ENCODE measurements around the gene XIRP2. TPM values are rescaled to one million over a fixed set of nuclear protein-coding genes. Genes with fewer than 3 reads are reported as not detected.

Gene XIRP2
- total RNA-seq, 1 experiment from 2014 or later: not detected

DNA sequence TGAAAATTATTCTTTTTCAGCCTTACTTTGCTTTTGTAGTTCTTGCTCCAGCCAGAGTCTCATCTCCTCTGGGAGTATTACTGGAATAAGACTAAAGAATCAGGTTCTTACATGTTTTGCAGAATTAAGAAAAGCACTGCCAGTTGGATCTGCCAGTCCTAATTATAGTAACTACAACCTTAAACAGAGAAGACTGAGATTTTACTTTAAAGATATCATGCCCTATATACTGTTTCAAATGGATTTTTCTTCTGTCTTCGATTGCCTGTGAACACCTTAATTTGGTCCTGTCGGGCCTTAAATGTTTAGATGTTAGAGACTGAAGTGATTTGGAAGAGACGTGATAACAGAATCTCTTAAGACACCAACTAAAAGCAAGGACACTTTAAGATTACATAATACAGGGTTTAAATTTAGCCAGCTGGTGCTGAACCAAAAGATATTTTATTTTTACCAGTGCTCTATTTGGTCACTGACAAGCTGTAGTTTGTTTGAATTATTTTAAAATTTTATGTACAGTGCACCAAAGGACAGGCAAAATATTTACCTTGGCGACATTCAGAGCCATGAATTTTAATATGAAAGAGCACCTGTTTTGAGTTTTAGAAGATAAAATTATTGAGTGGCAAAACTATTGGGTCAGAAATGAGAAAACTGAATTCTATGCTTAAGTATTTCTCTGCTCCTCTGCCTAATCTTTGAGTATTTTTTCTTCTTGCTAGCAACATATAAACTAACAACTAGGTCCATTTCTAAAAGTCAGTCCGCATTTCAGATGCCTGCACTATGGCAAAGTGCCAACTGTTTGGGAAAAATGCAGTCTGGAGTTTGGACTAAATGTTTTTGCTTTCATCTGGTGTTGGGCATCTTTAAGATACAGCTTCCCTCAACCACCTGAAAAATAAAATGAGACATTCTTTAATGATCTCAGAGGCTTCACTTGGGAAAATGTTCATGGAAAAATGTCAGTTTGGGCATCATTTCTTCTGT, 300.0 kb downstream of the XIRP2 start:
- ChIA-PET RAD21 (ENCODE audit: low non-redundant PET in 1 of 2, low total read pairs in 2 of 2, uncharacterized antibody in 2 of 2, unreplicated experiment in 2 of 2) (no interaction called here), POLR2A (no interaction called here), CTCF (no interaction called here)
- no peak for DNase-seq (ENCODE audit: low read depth, low spot score)
- H3K27me3 ChIP-seq (ENCODE audit: insufficient read depth, low read length): no peaks in the 10 kb centered on the region
- H3K9me2 ChIP-seq (ENCODE audit: insufficient read depth): no peaks in the 10 kb centered on the region
- H3K4me1 ChIP-seq (ENCODE audit: control insufficient read depth in 1 of 2, insufficient read depth in 2 of 2, low read length in 2 of 2): no peaks in the 10 kb centered on the region
- no peak overlapping the region for H3K27ac ChIP-seq (ENCODE audit: low read depth, low read length)
- no peak overlapping the region for H3K4me3 ChIP-seq (replicated peaks in 1 of 2; ENCODE audit: low read depth in 1 of 2, low read length in 2 of 2)
- H3K36me3 ChIP-seq (ENCODE audit: control insufficient read depth in 1 of 2, insufficient read depth in 2 of 2, low read length in 2 of 2): no peaks in the 10 kb centered on the region
- ATAC-seq: no peak
- no peaks in the 10 kb centered on the region for H4K20me1 ChIP-seq (ENCODE audit: insufficient read depth)
- intact Hi-C loops (cut with micrococcal nuclease): no loop called here
- no TSS peak for BruUV-seq (replicated peaks)
- H2AFZ ChIP-seq (ENCODE audit: low read depth, low read length, poor library complexity, severe bottlenecking): no peak overlapping the region
- H3K9me3 ChIP-seq (ENCODE audit: control insufficient read depth in 1 of 2, insufficient read depth in 1 of 2, low read depth in 1 of 2, low read length in 2 of 2): no peaks in the 10 kb centered on the region
- no peaks in the 10 kb centered on the region for H3K79me2 ChIP-seq (ENCODE audit: insufficient read depth, low read length)
- TF ChIP-seq SIN3A (IDR thresholded peaks at IDR 0.05; ENCODE audit: low read depth) (no peak), FOSL1 (IDR thresholded peaks at IDR 0.05; ENCODE audit: low read depth) (no peak), RAD21 (IDR thresholded peaks at IDR 0.05; ENCODE audit: low read depth) (no peak), ZNF274 (IDR thresholded peaks at IDR 0.05; ENCODE audit: low read depth, low read length) (no peak), ELF1 (IDR thresholded peaks at IDR 0.05; ENCODE audit: borderline replicate concordance, low read depth) (no peak), EZH2 (IDR thresholded peaks at IDR 0.05) (no peak), CEBPB (IDR thresholded peaks at IDR 0.05; ENCODE audit: low read depth) (no peak), SP1 (IDR thresholded peaks at IDR 0.05; ENCODE audit: low read depth) (no peak), EGR1 (IDR thresholded peaks at IDR 0.05; ENCODE audit: low read depth) (no peak), TCF7L2 (IDR thresholded peaks at IDR 0.05; ENCODE audit: borderline replicate concordance, extremely low read depth, insufficient read depth, insufficient read length) (no peak), SRF (IDR thresholded peaks at IDR 0.05; ENCODE audit: low read depth) (no peak), POLR2AphosphoS5 (IDR thresholded peaks at IDR 0.05; ENCODE audit: low read depth, low read length) (no peak), ZBTB33 (IDR thresholded peaks at IDR 0.05; ENCODE audit: extremely low read depth, insufficient replicate concordance, low read length) (no peak), YY1 (IDR thresholded peaks at IDR 0.05; ENCODE audit: extremely low read depth, insufficient replicate concordance, low read depth, low read length) (no peak), CBX3 (IDR thresholded peaks at IDR 0.05; ENCODE audit: low read depth) (no peak), ZFX (IDR thresholded peaks at IDR 0.05) (no peak), POLR2A (IDR thresholded peaks at IDR 0.05; ENCODE audit: borderline replicate concordance, extremely low read depth, insufficient read depth, insufficient read length) (no peak)
- TF ChIP-seq, protein P1, sequence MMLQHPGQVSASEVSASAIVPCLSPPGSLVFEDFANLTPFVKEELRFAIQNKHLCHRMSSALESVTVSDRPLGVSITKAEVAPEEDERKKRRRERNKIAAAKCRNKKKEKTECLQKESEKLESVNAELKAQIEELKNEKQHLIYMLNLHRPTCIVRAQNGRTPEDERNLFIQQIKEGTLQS (IDR thresholded peaks at IDR 0.05): no peak
- TF ChIP-seq, protein P2, sequence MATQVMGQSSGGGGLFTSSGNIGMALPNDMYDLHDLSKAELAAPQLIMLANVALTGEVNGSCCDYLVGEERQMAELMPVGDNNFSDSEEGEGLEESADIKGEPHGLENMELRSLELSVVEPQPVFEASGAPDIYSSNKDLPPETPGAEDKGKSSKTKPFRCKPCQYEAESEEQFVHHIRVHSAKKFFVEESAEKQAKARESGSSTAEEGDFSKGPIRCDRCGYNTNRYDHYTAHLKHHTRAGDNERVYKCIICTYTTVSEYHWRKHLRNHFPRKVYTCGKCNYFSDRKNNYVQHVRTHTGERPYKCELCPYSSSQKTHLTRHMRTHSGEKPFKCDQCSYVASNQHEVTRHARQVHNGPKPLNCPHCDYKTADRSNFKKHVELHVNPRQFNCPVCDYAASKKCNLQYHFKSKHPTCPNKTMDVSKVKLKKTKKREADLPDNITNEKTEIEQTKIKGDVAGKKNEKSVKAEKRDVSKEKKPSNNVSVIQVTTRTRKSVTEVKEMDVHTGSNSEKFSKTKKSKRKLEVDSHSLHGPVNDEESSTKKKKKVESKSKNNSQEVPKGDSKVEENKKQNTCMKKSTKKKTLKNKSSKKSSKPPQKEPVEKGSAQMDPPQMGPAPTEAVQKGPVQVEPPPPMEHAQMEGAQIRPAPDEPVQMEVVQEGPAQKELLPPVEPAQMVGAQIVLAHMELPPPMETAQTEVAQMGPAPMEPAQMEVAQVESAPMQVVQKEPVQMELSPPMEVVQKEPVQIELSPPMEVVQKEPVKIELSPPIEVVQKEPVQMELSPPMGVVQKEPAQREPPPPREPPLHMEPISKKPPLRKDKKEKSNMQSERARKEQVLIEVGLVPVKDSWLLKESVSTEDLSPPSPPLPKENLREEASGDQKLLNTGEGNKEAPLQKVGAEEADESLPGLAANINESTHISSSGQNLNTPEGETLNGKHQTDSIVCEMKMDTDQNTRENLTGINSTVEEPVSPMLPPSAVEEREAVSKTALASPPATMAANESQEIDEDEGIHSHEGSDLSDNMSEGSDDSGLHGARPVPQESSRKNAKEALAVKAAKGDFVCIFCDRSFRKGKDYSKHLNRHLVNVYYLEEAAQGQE (IDR thresholded peaks at IDR 0.05; ENCODE audit: low read depth): no peak
- TF ChIP-seq, protein P3, sequence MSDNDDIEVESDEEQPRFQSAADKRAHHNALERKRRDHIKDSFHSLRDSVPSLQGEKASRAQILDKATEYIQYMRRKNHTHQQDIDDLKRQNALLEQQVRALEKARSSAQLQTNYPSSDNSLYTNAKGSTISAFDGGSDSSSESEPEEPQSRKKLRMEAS (IDR thresholded peaks at IDR 0.05): no peak
- no peak overlapping the region for H3K4me2 ChIP-seq (ENCODE audit: low read length)
- H3K9ac ChIP-seq (ENCODE audit: low read length): no peak overlapping the region
